ENCODE data around the gene U2AF2.
A peak's percentile ranks its signal among the peaks of the same experiment; 100 is the strongest.

Gene U2AF2

GRCh38 chr19:55654868-55655647, at the start of gene U2AF2:
Gene U2AF2 (plus strand): TSS chr19:55655035. CDS start chr19:55655105, 70 bp downstream.
- peak; percentile 88 to 99 (median 94) for DNase-seq
- intact Hi-C loops (cut with DNase I), result no loop called here

- intact Hi-C loops (cut with DNase I), result no loop called here
- peak; percentile 93 to 99 (median 96) for DNase-seq
Observed at GRCh38 chr19:55605207-55605636, 49.6 kb upstream of the U2AF2 start.

GRCh38 chr19:55605637-55606470, 49.0 kb upstream of the U2AF2 start, which contains the start of gene ZNF865:
Gene ZNF865 (plus strand): TSS chr19:55605647. CDS start chr19:55613619, 7,972 bp downstream.
- DNase-seq, result peak; percentile 52 to 95 (median 72)
- intact Hi-C loops (cut with DNase I), result loop anchor here (2.0 kb wide), 1 partner anchor 89 kb away; no protein-coding TSS in a partner anchor

GRCh38 chr19:55606471-55606787, 48.4 kb upstream of the U2AF2 start:
- intact Hi-C loops (cut with DNase I), result loop anchor here (2.0 kb wide), 1 partner anchor 90 kb away; no protein-coding TSS in a partner anchor
- DNase-seq, result peak in 1 of 10 donors; percentile 6

- intact Hi-C loops (cut with DNase I), result loop anchor here (2.0 kb wide), 1 partner anchor 90 kb away; no protein-coding TSS in a partner anchor
Observed at GRCh38 chr19:55606817-55607216, 48.0 kb upstream of the U2AF2 start.

GRCh38 chr19:55609326-55609725, 45.5 kb upstream of the U2AF2 start:
- peak in 1 of 10 donors; percentile 18 for DNase-seq
- intact Hi-C loops (cut with DNase I), result no loop called here

More at GRCh38 chr19:55606817-55607216, 48.0 kb upstream of the U2AF2 start:
- DNase-seq, result peak in 1 of 10 donors; percentile 55

GRCh38 chr19:55611300-55611982, 43.4 kb upstream of the U2AF2 start:
- DNase-seq, result peak in 3 of 10 donors; percentile 45 to 78 (median 52)
- intact Hi-C loops (cut with DNase I), result no loop called here

- no peak for DNase-seq
- intact Hi-C loops (cut with DNase I), result no loop called here
Observed at GRCh38 chr19:55611983-55612645, 42.7 kb upstream of the U2AF2 start.

- peak in 3 of 10 donors; percentile 22 to 74 (median 68) for DNase-seq
Observed at GRCh38 chr19:55613396-55613795, 41.4 kb upstream of the U2AF2 start.

GRCh38 chr19:55613930-55614710, 40.7 kb upstream of the U2AF2 start:
- intact Hi-C loops (cut with DNase I), result no loop called here
- peak in 3 of 10 donors; percentile 57 to 77 (median 59) for DNase-seq

More at GRCh38 chr19:55613396-55613795, 41.4 kb upstream of the U2AF2 start:
- intact Hi-C loops (cut with DNase I), result no loop called here

GRCh38 chr19:55614711-55615542, 39.9 kb upstream of the U2AF2 start:
- intact Hi-C loops (cut with DNase I), result no loop called here
- peak in 2 of 10 donors; percentile 55 to 78 for DNase-seq

- intact Hi-C loops (cut with DNase I), result no loop called here
- DNase-seq, result peak in 2 of 10 donors; percentile 60 to 78
Observed at GRCh38 chr19:55615543-55616394, 39.1 kb upstream of the U2AF2 start.

- peak in 1 of 10 donors; percentile 59 for DNase-seq
- intact Hi-C loops (cut with DNase I), result no loop called here
Observed at GRCh38 chr19:55616395-55616875, 38.4 kb upstream of the U2AF2 start.

- intact Hi-C loops (cut with DNase I), result no loop called here
Observed at GRCh38 chr19:55617426-55617825, 37.4 kb upstream of the U2AF2 start.

GRCh38 chr19:55618426-55618825, 36.4 kb upstream of the U2AF2 start:
- DNase-seq, result peak in 2 of 10 donors; percentile 45 to 55
- intact Hi-C loops (cut with DNase I), result no loop called here

More at GRCh38 chr19:55617426-55617825, 37.4 kb upstream of the U2AF2 start:
- DNase-seq, result peak in 2 of 10 donors; percentile 52 to 59

- intact Hi-C loops (cut with DNase I), result no loop called here
- DNase-seq, result no peak
Observed at GRCh38 chr19:55619286-55619685, 35.5 kb upstream of the U2AF2 start.

Data from posterior cingulate gyrus (tissue), 11 donors.